Measurements from ENCODE around the gene INTS13.
"Not testable (repeated sequence)": the region's sequence is repeated elsewhere in the genome, so short reads cannot be mapped to it uniquely, and the experiment has no call there.

INTS13 gene, protein sequence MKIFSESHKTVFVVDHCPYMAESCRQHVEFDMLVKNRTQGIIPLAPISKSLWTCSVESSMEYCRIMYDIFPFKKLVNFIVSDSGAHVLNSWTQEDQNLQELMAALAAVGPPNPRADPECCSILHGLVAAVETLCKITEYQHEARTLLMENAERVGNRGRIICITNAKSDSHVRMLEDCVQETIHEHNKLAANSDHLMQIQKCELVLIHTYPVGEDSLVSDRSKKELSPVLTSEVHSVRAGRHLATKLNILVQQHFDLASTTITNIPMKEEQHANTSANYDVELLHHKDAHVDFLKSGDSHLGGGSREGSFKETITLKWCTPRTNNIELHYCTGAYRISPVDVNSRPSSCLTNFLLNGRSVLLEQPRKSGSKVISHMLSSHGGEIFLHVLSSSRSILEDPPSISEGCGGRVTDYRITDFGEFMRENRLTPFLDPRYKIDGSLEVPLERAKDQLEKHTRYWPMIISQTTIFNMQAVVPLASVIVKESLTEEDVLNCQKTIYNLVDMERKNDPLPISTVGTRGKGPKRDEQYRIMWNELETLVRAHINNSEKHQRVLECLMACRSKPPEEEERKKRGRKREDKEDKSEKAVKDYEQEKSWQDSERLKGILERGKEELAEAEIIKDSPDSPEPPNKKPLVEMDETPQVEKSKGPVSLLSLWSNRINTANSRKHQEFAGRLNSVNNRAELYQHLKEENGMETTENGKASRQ

DNA sequence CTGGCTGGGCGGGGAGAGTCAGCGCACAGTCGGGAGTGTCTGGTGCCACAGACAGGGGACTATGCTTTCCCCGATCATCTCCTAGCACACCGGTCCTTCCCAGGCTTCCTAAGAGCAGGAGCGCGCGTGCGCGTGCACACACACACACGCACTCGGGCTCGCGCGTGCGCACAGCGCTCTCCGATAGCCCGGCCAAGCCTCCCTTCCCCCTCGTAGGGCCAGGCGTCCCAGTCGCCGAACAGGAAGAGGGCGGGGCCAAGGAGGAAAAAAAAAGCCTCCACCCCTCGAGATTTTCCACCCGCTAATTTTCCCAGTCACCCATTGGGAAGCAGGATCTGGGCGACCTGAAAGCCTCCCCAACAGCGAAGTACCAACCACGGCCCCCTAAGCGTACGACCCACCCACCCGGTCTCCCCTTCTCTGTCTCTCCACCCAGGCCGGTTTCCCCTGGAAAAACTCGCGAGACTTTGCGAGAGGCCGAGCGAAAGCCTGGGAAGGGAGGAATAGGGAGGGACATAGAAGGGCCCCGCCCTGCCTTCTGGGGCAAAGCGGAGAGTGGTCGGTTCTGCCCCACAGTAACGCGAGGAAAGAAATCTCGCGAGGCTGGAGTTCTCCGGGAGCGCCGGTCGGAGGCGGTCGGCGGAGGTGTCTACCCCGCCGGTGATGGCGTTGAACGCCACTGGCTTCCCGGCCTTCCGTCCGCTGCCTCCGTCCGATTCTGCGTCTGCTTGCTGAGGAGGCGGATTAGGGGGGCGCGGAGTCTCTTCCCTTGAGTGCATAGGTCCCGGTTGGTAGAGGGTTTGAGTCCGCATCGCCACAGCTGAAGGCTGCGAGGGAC, at the start of gene INTS13, which contains the start of gene FGFR1OP2:
Gene INTS13, minus strand, starts transcription at position 119 of the 838 bp plus-strand sequence. CDS start 1,178 bp downstream, outside the sequence.
Gene FGFR1OP2, plus strand, starts transcription at position 608 of the 838 bp plus-strand sequence. CDS start 15,689 bp downstream, outside the sequence.
- DNase-seq (ENCODE audit: low spot score) = peak; percentile 99

DNA sequence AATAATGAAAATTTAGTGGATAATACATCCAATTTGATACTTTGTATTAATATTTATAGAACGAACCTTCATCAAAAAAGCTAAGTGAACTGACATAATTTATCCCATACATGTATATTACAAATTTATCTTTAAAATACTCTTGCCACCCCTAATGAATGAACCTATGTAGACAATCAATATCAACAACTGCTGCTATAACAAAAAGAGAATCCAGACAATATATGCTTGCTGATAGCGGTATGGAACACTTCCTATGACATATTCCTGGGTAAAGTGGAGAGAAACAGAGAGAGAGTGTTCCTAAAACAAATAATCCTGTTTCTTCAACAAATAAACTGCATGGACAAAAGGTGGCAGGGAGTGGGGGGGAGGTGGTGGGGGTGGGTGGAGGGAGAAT, 45.1 kb upstream of the INTS13 start:
- no peak for DNase-seq (ENCODE audit: low spot score)

DNA sequence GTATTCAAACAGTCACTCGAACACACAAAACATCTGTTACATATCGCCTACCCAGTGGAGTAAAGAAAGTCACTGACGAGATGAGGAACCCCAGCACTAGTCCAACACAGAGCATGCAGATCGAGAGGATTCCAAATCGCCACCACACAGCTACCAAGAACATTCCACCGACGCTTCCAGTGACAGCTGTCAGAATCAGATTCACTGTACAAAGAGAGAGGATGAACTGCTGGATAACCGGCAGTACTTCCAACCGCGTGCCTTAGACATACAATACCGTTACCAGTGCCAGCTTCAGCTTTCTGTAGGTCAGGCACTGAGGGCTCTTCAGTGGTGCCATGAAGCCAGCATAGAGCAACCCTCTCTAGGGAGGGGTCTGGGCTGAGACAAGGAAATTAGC, 42.0 kb upstream of the INTS13 start:
- no peak for DNase-seq (ENCODE audit: low spot score)

DNA sequence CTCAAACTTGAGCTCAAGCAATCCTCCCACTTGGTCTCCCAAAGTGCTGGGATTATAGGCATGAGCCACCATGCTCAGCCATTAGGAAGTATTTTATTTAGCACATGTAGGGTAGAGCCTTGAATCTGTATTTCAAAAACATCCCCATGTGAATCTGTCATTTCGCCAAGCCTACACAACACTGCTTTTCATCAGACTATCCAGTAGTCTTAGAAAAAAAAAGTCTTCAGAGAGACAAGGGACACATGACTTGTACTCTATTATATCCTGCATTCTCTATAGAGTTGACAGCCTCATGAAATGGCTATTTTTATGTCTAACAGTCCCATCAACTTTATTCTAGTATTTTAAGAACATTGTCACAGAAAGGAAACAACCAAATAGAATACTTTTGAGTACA, 41.0 kb upstream of the INTS13 start:
- peak; percentile 74 for DNase-seq (ENCODE audit: low spot score)

DNA sequence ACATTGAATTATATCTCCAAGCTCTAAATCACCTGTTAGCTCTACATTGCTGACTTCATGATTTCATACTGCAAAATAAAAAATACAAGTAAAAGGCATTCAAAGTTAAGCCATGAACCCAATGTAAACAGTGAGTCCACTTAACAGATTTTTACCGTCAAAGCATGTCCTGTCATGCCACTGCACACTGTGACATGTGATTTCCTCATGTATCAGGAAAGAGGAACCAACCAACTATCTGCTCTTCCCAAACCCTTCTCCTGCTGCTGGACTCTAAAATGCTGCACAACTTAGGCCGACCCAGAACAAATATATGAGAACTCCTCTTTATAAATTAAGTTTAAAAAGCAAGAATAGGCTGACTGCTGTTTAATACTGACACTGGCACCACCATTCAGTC, 38.9 kb upstream of the INTS13 start:
- peak; percentile 63 for DNase-seq (ENCODE audit: low spot score)

DNA sequence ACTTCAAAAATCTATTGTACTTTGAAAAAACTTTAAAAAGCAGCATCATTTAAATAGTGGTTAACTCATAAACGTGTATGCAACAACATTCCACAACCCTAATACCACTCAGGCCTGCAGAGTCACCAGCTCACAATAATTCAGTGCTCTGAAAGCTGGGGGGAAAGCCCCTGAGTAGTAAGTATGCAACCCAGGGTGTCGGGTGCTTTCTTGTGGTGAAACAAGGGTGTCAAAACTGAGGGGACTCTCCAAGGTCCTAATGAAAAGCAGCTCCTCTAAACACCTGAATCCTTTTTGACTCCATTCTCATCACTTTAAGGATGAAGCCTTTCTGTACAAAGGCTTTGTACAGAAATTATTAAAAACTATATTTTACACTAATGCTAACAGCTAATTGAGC, 34.2 kb upstream of the INTS13 start:
- no peak for DNase-seq (ENCODE audit: low spot score)

DNA sequence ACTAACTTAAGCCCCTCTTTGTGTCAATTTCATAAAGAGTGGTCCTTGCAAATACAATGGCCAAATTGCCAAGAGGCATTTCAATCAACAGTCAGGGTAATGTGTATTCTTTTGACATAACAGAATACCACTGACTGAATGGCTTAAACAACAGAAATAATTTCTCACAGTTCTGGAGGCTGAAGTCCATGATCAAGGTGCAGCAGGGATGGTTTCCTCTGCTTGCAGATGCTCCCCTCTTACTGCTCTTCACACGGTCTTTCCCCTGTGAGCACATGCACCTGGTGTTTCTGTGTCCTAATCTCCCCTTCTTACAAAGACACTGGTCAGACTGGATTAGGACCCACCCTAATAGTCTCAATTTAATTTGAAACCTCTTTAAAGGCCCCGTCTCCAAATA, 32.4 kb upstream of the INTS13 start:
- DNase-seq (ENCODE audit: low spot score) = no peak

DNA sequence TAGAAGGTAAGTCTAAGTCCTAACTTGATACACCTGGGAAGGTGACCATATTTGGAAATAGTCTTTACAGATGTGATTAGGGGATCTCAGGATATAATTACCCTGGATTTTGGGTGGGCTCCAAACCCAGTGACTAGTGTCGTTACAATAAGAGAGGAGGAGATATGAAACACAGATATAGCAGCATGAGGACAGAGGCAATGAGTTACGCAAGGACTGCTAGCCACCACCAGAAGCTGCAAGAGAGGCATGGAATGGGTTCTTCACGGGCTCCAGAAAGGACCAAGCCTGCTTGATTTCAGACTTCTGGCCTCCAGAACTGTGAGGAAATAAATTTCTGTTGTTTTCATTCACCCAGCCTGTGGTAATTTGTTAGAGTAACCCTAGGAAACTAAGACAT, 29.1 kb upstream of the INTS13 start:
- no peak for DNase-seq (ENCODE audit: low spot score)

DNA sequence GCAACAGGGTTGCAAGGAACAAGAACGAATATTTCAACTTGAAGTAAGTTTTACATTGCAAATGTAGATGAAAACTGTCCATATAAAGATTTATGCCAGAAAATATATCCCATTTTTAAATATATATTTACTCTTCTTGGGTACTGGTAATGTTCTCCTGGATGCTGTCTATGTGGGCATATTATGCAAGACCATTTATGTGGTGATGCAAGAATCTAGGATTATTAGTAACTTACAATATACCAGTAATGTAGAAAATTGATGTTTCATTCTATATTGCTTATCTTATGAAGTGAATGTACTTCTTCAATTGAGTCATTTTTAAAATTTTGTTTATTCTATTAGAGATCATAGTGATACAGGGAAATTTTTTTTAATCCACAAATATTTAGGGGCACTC, 25.6 kb upstream of the INTS13 start:
- DNase-seq (ENCODE audit: low spot score) = no peak

DNA sequence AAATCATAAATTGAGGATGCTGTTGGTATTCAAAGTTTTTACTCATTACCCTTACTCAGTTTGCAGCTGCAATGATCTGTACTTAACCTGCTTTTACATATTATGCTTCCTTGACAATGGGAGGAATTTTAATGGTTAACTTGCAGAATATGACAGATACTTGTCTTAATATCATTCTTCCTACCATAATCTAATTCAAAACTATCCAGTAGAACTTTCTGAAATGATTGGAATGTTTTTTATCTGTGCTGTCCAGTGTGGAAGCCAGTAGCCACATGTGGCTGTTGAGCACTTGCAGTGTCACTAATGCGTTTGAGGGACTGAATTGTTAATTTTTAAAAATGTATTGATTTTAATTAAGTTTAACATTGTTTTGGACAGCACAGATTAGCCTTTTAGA, 24.0 kb upstream of the INTS13 start:
- no peak for DNase-seq (ENCODE audit: low spot score)

DNA sequence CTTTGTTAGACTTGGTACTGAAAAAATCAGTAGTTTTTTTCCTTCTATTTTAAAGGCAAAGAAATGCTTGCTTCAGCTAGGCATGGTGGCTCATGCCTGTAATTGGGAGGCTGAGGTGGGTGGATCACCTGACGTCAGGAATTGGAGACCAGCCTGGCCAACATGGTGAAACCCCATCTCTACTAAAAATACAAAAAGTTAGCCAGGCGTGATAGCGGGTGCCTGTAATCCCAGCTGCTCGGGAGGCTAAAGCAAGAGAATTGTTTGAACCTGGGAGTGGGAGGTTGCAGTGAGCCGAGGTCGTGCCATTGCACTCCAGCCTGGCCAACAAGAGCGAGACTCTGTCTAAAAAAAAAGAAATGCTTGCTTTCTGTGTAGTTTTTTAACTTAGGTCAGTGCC, 23.6 kb upstream of the INTS13 start:
- not testable (repeated sequence) for DNase-seq (ENCODE audit: low spot score)

DNA sequence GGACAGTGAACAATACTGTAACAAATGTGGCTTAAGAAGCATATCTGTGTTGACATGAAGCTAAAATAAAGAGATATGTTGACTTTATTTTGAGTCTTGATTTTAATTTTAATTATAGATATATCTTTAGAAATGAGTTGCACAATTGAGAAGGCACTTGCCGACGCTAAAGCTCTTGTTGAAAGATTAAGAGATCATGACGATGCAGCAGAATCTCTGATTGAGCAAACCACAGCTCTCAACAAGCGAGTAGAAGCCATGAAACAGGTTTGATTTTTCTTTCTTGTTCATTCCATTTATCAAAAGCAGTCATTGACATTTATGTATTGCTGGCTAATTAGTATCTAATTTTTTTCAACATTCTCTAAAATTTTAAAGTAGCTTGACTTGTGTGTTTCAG, 16.2 kb upstream of the INTS13 start:
- DNase-seq (ENCODE audit: low spot score) = no peak

DNA sequence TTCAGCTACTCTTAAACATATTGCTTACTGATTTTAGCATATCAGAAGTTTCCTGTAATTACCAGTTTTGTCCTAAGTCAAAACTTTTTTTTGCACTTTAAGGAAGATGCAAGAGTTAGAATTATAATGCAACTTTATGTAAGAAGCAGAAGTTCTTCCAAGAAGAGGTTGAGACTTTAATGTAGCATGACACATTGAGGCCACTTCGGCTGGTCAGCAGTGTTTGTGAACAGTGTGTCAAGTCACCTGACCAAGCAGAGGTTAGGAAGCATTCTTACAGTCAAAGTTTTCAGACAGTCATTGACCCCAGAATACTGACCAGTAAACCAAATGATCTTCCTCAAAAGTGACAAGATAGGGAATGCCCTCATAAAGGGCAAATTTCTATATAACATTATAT, 15.7 kb upstream of the INTS13 start:
- peak; percentile 56 for DNase-seq (ENCODE audit: low spot score)

DNA sequence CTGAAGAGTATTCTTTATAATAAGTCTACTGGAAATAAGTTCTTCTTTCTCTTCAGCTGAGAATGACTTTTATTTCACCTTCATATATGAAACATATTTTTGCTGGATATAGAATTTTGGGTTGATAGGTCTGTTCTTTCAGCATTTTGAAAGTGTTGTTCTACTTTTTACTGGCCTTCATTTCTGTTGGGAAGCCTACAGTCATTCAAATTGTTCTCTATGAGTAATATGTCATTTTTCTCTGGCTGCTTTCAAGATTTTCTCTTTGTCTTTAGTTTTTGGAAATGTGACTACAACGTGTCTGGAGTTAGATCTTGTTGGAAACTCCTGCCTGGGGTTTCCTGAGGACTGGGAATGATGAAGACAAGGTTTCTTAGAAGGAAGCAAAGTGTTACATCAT, 10.5 kb upstream of the INTS13 start:
- DNase-seq (ENCODE audit: low spot score) = no peak

DNA sequence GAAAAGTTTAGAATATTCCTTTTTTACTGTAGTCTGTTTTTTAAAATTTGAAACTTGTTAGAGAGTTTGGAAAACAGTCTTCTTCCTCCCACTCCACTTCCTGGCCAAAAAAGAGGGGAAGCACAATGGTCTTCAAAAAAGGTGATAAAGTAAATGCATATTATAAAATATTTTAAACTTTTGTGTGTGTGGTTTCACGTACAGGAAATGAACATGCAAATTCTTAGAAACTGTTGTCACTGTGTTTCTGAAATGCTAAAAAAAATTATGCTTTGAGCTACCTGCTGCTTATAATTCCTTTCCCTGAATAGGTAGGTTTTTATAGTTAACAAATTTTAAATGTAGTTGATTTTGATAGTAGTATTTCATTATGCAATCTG, 3.4 kb upstream of the INTS13 start:
- no peak for DNase-seq (ENCODE audit: low spot score)

DNA sequence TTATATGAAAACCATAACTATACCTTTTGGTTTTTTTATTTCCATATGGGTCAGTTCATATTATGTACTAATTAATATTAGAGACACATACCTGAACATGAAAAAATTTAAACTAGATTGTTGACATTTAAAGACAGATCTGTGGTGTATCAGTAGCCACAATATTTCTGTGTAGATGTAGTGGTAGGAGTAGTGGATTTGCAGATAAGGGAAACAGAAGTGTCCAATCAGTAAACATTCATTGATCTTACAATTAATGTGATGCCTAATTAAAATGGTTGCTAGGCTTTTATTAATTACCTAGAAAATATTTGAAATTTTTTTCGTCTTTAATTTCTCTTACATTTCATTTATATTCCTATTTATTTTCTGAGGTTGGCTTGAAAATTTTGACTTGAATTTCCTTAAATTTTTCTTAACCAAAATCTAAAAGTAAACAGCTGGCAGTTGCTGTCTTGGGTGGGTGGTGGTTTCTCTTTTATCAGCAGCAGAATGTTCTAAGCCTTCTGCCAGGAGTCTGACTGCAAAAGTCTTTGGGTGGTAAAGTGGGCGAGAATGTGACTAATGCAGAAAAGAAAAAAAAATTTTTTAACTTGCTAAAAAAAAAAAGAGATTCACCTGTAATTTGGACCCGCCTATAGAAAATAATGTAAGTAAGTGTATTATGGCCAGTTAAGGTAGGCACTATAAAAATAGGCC, 2.9 kb upstream of the INTS13 start:
- no peak for DNase-seq (ENCODE audit: low spot score)

DNA sequence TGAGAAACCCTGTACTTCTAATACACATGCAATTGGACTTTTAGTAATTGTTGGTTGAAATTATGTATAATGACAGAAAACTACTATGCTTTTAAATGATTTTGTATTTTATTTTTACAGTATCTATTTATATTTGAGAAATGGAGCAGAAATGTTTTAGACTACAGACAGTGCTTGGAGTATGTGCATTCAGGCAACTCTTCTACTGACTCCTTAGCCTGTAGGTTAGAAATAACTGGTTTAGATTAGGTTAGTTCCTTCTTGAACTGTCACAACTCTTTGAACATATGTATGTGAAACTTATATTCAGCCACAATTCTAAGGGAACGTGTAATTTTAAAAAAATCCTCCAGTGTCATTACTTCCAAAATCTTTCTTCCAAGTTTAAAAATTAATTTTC, 2.2 kb upstream of the INTS13 start:
- no peak for DNase-seq (ENCODE audit: low spot score)

DNA sequence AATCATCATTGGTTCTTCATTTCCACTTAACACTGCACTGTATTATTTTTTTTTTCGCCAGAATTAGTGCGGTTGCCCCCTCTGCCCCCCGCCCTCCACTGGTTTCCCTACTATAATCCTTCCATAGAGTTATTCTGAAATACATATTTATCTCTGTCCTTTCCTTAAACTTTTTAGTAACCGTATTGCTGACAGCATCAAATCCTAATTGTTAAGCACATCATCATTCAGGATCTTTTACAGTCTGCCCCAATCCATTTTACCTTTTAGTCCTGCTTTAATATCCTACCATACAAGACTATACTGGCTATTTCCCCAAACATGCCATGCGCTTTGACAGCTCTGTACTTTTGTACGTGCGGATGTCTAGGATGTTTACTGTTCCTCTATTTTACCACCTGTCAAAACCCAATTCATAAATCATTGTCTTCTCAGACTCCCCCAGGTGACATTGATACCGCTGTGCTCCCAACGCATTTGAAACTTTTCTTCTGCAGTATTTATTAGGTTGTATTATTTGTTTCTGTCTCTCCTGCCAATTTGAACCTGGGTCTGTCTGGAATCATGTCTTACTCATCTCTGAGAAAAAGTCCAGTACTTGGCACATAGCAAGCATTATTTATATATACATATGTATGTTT, 1.5 kb upstream of the INTS13 start:
- DNase-seq (ENCODE audit: low spot score) = no peak

DNA sequence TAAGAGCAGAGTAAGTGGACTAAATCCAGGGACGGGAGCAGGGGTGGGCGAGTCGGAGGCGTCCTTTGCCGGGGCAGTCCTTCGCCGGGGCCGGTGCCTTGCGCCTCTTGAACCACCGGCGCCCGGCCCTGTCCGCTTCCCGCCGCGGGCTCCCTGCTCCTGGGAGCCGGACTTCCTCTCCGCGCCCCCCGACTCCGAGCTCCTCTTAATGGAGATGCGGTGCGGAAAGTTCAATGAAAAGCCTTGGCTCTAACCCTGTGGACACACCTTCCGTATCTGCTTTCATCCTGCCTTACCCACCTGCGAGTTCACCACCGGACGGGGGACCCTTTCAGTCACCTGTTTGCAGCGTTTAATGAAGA, 901 bp upstream of the INTS13 start:
- no peak for DNase-seq (ENCODE audit: low spot score)

DNA sequence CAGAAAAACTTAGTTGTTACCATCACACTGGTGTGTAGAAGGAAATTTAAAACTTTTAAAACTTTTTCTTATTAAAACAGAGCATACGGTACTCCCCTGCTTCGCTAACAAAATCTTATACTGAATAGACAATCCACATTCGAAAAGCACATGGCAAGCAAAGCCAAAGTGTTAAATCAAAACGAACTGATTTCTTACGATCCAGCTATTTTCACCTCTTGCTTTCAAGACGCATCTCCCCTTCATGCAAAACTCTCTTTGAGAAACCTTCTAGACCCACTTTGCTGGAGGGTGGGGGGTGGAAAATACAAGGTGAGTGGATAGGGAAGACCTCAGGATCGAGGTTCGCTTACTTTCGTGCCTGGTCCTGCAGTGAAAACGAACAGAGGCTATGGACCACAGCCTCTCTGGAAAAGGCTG, 328 bp downstream of the INTS13 start:
- no peak for DNase-seq (ENCODE audit: low spot score)

Data from pons (tissue), 1 donor.